ENCODE data around the gene C3orf80.

DNA sequence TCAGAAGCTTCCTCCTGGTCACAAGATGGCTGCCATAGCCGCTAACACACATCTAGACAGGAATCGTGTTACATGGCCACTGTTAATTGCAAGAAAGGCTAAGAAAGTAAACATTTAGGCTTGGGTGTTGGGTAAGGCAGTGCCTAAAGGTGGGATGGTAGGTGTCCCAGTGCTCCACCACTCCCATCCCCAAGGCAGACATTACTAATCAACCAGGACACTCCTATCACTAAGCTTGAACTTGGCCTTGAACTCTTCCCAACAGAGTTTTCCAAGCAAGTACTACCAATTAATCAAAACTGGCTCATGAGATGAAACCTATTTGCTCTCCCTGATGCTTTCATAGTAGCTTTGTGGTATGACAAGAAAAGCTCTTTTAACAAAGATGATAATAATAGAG is 37.9 kb upstream of the C3orf80 start:
- TF ChIP-seq, protein P1, sequence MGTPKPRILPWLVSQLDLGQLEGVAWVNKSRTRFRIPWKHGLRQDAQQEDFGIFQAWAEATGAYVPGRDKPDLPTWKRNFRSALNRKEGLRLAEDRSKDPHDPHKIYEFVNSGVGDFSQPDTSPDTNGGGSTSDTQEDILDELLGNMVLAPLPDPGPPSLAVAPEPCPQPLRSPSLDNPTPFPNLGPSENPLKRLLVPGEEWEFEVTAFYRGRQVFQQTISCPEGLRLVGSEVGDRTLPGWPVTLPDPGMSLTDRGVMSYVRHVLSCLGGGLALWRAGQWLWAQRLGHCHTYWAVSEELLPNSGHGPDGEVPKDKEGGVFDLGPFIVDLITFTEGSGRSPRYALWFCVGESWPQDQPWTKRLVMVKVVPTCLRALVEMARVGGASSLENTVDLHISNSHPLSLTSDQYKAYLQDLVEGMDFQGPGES (IDR thresholded peaks at IDR 0.05) = no peak
- TF ChIP-seq NFYA (IDR thresholded peaks at IDR 0.05; ENCODE audit: borderline replicate concordance, low read depth, low read length) (no peak), CREB1 (IDR thresholded peaks at IDR 0.05; ENCODE audit: low read depth) (no peak), SIX5 (IDR thresholded peaks at IDR 0.05; ENCODE audit: low read depth, low read length, severe bottlenecking) (no peak), KDM1A (IDR thresholded peaks at IDR 0.05; ENCODE audit: borderline replicate concordance) (no peak), KLF5 (IDR thresholded peaks at IDR 0.05; ENCODE audit: partially characterized antibody) (no peak), ZZZ3 (IDR thresholded peaks at IDR 0.05; ENCODE audit: control insufficient read depth, insufficient read length, low read depth) (no peak)
- TF ChIP-seq, protein P2, sequence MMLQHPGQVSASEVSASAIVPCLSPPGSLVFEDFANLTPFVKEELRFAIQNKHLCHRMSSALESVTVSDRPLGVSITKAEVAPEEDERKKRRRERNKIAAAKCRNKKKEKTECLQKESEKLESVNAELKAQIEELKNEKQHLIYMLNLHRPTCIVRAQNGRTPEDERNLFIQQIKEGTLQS (IDR thresholded peaks at IDR 0.05; ENCODE audit: borderline replicate concordance, extremely low read depth, low read depth, low read length) = no peak
- TF ChIP-seq, protein P3, sequence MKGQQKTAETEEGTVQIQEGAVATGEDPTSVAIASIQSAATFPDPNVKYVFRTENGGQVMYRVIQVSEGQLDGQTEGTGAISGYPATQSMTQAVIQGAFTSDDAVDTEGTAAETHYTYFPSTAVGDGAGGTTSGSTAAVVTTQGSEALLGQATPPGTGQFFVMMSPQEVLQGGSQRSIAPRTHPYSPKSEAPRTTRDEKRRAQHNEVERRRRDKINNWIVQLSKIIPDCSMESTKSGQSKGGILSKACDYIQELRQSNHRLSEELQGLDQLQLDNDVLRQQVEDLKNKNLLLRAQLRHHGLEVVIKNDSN (IDR thresholded peaks at IDR 0.05; ENCODE audit: borderline replicate concordance, extremely low read length, insufficient read depth, low read depth, low read length) = no peak
- TF ChIP-seq, protein P4, sequence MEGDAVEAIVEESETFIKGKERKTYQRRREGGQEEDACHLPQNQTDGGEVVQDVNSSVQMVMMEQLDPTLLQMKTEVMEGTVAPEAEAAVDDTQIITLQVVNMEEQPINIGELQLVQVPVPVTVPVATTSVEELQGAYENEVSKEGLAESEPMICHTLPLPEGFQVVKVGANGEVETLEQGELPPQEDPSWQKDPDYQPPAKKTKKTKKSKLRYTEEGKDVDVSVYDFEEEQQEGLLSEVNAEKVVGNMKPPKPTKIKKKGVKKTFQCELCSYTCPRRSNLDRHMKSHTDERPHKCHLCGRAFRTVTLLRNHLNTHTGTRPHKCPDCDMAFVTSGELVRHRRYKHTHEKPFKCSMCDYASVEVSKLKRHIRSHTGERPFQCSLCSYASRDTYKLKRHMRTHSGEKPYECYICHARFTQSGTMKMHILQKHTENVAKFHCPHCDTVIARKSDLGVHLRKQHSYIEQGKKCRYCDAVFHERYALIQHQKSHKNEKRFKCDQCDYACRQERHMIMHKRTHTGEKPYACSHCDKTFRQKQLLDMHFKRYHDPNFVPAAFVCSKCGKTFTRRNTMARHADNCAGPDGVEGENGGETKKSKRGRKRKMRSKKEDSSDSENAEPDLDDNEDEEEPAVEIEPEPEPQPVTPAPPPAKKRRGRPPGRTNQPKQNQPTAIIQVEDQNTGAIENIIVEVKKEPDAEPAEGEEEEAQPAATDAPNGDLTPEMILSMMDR (IDR thresholded peaks at IDR 0.05 in 2 of 3, conservative IDR thresholded peaks at IDR 0.05 in 1 of 3; ENCODE audit: control insufficient read depth in 2 of 3, extremely low read depth in 1 of 3, insufficient read depth in 1 of 3, low read depth in 3 of 3, low read length in 3 of 3) = no peak

All from GM12878 (cell line).